Loucy (cell line): ENCODE measurements around the gene GOSR1.
"Not testable (repeated sequence)": the region's sequence is repeated elsewhere in the genome, so short reads cannot be mapped to it uniquely, and the experiment has no call there.

ENCODE experiments used
- H2AFZ ChIP-seq: fragments of 200-600 bp; sonication (generic); 2 replicates; pipeline ENCODE4 v1.6.0; 2016; ENCODE audit warnings: antibody characterized with exemption, mild to moderate bottlenecking, low read length, moderate library complexity
- H3F3A ChIP-seq: fragments of 200-600 bp; 2 replicates; pipeline ENCODE4 v1.6.0; 2016; ENCODE audit warnings: antibody characterized with exemption, low read depth, mild to moderate bottlenecking
- H3K27me3 ChIP-seq: fragments of 200-600 bp; sonication (generic); 2 replicates; pipeline ENCODE4 v1.6.1; 2014; ENCODE audit warnings: low read length, mild to moderate bottlenecking; ENCODE audit not compliant: insufficient read depth, poor library complexity, severe bottlenecking
- H3K36me3 ChIP-seq: fragments of 200-600 bp; sonication (generic); 2 replicates; pipeline ENCODE4 v1.6.1; 2016; ENCODE audit warnings: low read length; ENCODE audit not compliant: insufficient read depth
- H3K4me1 ChIP-seq: fragments of 200-600 bp; sonication (generic); 2 replicates; pipeline ENCODE4 v1.5.1; 2014; ENCODE audit warnings: low read length, mild to moderate bottlenecking; ENCODE audit not compliant: insufficient read depth, poor library complexity, severe bottlenecking
- H3K4me2 ChIP-seq: fragments of 200-600 bp; sonication (generic); 2 replicates; pipeline ENCODE4 v1.6.0; 2014; ENCODE audit warnings: antibody characterized with exemption, low read length, low read depth, mild to moderate bottlenecking; ENCODE audit not compliant: poor library complexity, severe bottlenecking
- H3K4me3 ChIP-seq: fragments of 200-600 bp; sonication (generic); 2 replicates; pipeline ENCODE4 v1.5.1; 2014; ENCODE audit warnings: low read length, mild to moderate bottlenecking, mixed read lengths; ENCODE audit not compliant: poor library complexity, severe bottlenecking
- H3K79me2 ChIP-seq: fragments of 200-600 bp; sonication (generic); 2 replicates; pipeline ENCODE4 v1.6.1; 2014; ENCODE audit warnings: low read length; ENCODE audit not compliant: insufficient read depth
- H3K9ac ChIP-seq: fragments of 200-600 bp; sonication (generic); 2 replicates; pipeline ENCODE4 v1.6.0; 2014; ENCODE audit warnings: mild to moderate bottlenecking, low read depth, low read length, moderate library complexity; ENCODE audit not compliant: poor library complexity, severe bottlenecking
- H3K9me2 ChIP-seq: fragments of 200-600 bp; sonication (generic); replicated peaks from 2 replicates; pipeline ENCODE4 v1.6.1; 2016; ENCODE audit warnings: low read depth, low read length, mixed read lengths
- H3K9me3 ChIP-seq: fragments of 200-600 bp; sonication (generic); 2 replicates; pipeline ENCODE4 v1.6.1; 2014; ENCODE audit warnings: mild to moderate bottlenecking, antibody characterized with exemption, low read length, low read depth; ENCODE audit not compliant: insufficient read depth
- H4K20me1 ChIP-seq: fragments of 200-600 bp; sonication (generic); 2 replicates; pipeline ENCODE4 v1.6.0; 2014; ENCODE audit warnings: antibody characterized with exemption, low read length, mild to moderate bottlenecking; ENCODE audit not compliant: insufficient read depth, poor library complexity, severe bottlenecking
- EZH2phosphoT487 ChIP-seq: fragments of 200-600 bp; IDR thresholded peaks from 2 replicates; pipeline ENCODE4 v1.6.1; 2018; ENCODE audit warnings: antibody characterized with exemption, mild to moderate bottlenecking, moderate library complexity, borderline replicate concordance
- TF ChIP-seq, protein P1 (sequence below): fragments of 200-600 bp; sonication (generic); conservative IDR thresholded peaks from 2 replicates; pipeline ENCODE4 v1.5.1; 2014; ENCODE audit warnings: mild to moderate bottlenecking, antibody characterized with exemption, low read length

GOSR1 gene

DNA sequence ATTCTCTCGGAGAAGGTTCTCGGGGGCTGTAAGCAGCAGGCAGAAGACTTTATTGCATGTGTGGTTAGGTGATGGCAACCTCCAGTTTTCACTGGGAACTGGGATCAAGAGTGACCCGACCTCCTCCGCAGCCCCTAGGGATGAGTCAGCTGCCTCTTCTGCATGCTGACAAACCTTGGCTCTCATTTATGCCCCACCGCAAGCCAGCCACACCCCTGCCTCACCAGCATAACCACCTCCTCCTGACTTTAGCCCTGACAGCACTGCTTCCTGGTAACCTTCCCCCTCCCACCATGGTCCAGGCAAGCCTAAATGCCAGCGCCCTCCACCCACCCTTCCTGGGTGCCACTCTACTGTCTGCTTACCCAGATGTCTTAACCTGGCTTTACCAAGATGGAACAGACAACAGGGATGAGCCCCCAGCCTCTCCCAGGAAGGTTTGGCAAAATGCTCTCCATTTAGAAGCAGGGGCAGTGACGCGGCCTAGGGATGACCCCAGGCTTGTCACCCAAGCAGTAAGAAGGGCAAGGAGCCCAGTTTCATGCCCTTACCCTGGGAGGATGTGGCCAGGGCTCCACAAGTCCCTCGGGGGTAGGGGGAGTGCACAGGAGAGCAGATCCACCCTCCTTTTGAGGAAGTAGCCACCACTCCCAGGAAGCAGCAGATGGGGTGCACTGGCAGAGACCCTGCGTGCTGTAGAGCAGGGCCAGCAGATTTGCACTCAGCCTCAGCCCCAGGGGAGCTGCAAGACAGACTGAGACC, 73.5 kb downstream of the GOSR1 start:
- peak overlapping the region; percentile 86 for H2AFZ ChIP-seq
- peaks cover 18% of the 10 kb centered on the region for H3K4me1 ChIP-seq
- no peaks in the 10 kb centered on the region for H3F3A ChIP-seq
- H3K36me3 ChIP-seq, result no peaks in the 10 kb centered on the region
- peak overlapping the region; percentile 59 for H3K9ac ChIP-seq
- H3K79me2 ChIP-seq, result no peaks in the 10 kb centered on the region
- no peaks in the 10 kb centered on the region for H4K20me1 ChIP-seq
- no peaks in the 10 kb centered on the region for H3K9me2 ChIP-seq
- TF ChIP-seq, protein P1, sequence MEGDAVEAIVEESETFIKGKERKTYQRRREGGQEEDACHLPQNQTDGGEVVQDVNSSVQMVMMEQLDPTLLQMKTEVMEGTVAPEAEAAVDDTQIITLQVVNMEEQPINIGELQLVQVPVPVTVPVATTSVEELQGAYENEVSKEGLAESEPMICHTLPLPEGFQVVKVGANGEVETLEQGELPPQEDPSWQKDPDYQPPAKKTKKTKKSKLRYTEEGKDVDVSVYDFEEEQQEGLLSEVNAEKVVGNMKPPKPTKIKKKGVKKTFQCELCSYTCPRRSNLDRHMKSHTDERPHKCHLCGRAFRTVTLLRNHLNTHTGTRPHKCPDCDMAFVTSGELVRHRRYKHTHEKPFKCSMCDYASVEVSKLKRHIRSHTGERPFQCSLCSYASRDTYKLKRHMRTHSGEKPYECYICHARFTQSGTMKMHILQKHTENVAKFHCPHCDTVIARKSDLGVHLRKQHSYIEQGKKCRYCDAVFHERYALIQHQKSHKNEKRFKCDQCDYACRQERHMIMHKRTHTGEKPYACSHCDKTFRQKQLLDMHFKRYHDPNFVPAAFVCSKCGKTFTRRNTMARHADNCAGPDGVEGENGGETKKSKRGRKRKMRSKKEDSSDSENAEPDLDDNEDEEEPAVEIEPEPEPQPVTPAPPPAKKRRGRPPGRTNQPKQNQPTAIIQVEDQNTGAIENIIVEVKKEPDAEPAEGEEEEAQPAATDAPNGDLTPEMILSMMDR, result no peak
- TF ChIP-seq EZH2phosphoT487, result no peak
- H3K27me3 ChIP-seq, result no peaks in the 10 kb centered on the region
- peak overlapping the region; percentile 38 for H3K4me3 ChIP-seq
- no peaks in the 10 kb centered on the region for H3K9me3 ChIP-seq
- peak overlapping the region; percentile 75 for H3K4me2 ChIP-seq

DNA sequence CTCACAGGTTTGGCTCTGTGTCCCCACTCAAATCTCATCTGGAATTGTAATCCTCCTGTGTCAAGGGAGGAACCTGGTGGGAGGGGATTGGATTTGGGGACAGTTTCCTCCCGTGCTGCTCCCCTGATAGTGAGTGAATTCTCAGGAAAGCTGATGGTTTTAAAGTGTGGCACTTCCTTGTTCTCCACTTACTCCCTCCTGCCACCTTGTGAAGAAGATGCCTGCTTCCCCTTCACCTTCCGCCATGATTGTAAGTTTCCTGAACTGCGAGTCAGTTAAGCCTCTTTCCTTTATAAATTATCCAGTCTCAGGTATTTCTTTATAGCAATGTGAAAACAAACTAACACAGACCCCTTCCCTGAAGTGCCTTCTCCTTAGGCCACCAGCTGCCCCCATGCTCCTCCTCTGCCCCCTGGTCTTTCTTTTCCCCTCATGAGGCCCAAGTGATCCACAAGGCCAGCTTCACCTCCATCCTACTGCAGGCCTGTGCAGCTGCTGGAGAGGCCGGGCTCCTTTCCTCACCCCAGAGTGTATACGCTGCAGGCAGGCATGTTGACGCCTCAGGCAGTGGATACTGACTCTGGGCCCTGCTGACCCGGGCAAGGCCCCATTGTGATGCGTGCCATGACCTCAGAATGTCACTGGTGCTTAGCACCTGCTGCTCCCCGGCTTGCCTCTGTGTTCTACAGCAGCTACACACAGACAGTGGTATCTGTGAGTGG, 74.2 kb downstream of the GOSR1 start:
- peak overlapping the region; percentile 86; the same call in 1 of the 2 replicates for H2AFZ ChIP-seq
- peak overlapping the region; percentile 75 for H3K4me2 ChIP-seq

DNA sequence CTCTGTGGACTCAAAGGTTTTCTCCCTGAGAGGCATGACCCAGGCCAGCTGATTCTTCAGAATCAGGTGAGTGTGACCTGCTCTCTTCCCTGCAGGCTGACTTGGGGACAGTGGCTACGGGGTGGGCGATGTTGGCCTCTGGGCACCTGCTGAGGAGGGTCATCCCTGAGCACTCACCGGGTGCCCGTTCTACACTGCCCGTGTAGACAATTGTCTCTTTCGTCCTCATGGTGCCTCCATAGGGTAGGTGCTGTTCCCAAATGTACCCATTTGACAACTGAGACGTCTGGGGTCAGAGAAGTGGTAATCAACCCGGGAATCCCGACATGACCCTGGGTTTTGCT, 74.8 kb downstream of the GOSR1 start:
- no peaks in the 10 kb centered on the region for H3K27me3 ChIP-seq
- no peak overlapping the region for H3K4me3 ChIP-seq
- H3K4me2 ChIP-seq, result no peak overlapping the region
- no peak for TF ChIP-seq EZH2phosphoT487
- TF ChIP-seq, protein P1, result no peak
- H3K9me2 ChIP-seq, result no peaks in the 10 kb centered on the region
- H3K9me3 ChIP-seq, result no peaks in the 10 kb centered on the region
- H3K79me2 ChIP-seq, result no peaks in the 10 kb centered on the region
- no peak overlapping the region for H2AFZ ChIP-seq
- H4K20me1 ChIP-seq, result no peaks in the 10 kb centered on the region
- H3K4me1 ChIP-seq, result peaks cover 18% of the 10 kb centered on the region
- H3K36me3 ChIP-seq, result no peaks in the 10 kb centered on the region
- no peaks in the 10 kb centered on the region for H3F3A ChIP-seq
- peak overlapping the region; percentile 59 for H3K9ac ChIP-seq

More for the DNA sequence above, 74.2 kb downstream of the GOSR1 start:
- not testable (repeated sequence) for H3K27me3 ChIP-seq, H3K36me3 ChIP-seq, H3K79me2 ChIP-seq, H3F3A ChIP-seq, H3K9me3 ChIP-seq, H4K20me1 ChIP-seq, H3K9me2 ChIP-seq
- Histone ChIP-seq H3K9ac (peak overlapping the region; percentile 59), H3K4me3 (peak overlapping the region; percentile 38), H3K4me1 (peaks cover 18% of the 10 kb centered on the region)
